WERI-Rb-1 (cell line): ENCODE data around the gene OBSCN.

Experiments
- DNase-seq: peaks from one replicate; pipeline ENCODE4 v3.0.0-alpha.2; 2020
- H3K27ac ChIP-seq: fragments of 250-450 bp; sonication (Bioruptor Pico); 2 replicates; pipeline ENCODE4 v1.5.1; 2020; ENCODE audit warnings: mild to moderate bottlenecking, moderate library complexity
- H3K27me3 ChIP-seq: fragments of 250-450 bp; sonication (Bioruptor Pico); 2 replicates; pipeline ENCODE4 v1.5.1; 2021; ENCODE audit warnings: mild to moderate bottlenecking, low read depth, moderate library complexity; ENCODE audit not compliant: insufficient read depth, severe bottlenecking
- H3K36me3 ChIP-seq: fragments of 250-450 bp; sonication (Bioruptor Pico); 2 replicates; pipeline ENCODE4 v1.5.1; 2020; ENCODE audit warnings: mild to moderate bottlenecking, moderate library complexity
- H3K4me3 ChIP-seq: 2 replicates; pipeline ENCODE4 v1.5.1; 2011; ENCODE audit warnings: low read depth, mild to moderate bottlenecking, control low read depth, low read length
- H3K9me3 ChIP-seq: fragments of 250-450 bp; sonication (Bioruptor Pico); 2 replicates; pipeline ENCODE4 v1.5.1; 2021; ENCODE audit warnings: mild to moderate bottlenecking, moderate library complexity; ENCODE audit not compliant: severe bottlenecking
- TF ChIP-seq, protein P1 (sequence below): IDR thresholded peaks from 2 replicates; pipeline ENCODE4 v1.5.1; 2011; ENCODE audit warnings: low read depth, mild to moderate bottlenecking, control low read depth, inconsistent platforms, low read length

OBSCN gene

GRCh38 chr1:228408041-228408868 lies 200.4 kb downstream of the OBSCN start:
- TF ChIP-seq, protein P1, sequence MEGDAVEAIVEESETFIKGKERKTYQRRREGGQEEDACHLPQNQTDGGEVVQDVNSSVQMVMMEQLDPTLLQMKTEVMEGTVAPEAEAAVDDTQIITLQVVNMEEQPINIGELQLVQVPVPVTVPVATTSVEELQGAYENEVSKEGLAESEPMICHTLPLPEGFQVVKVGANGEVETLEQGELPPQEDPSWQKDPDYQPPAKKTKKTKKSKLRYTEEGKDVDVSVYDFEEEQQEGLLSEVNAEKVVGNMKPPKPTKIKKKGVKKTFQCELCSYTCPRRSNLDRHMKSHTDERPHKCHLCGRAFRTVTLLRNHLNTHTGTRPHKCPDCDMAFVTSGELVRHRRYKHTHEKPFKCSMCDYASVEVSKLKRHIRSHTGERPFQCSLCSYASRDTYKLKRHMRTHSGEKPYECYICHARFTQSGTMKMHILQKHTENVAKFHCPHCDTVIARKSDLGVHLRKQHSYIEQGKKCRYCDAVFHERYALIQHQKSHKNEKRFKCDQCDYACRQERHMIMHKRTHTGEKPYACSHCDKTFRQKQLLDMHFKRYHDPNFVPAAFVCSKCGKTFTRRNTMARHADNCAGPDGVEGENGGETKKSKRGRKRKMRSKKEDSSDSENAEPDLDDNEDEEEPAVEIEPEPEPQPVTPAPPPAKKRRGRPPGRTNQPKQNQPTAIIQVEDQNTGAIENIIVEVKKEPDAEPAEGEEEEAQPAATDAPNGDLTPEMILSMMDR, result no peak
- Histone ChIP-seq H3K36me3 (no peaks in the 10 kb centered on the region), H3K27ac (no peak overlapping the region), H3K27me3 (no peaks in the 10 kb centered on the region), H3K4me3 (no peak overlapping the region), H3K9me3 (no peaks in the 10 kb centered on the region)
- no peak for DNase-seq

- no peaks in the 10 kb centered on the region for H3K36me3 ChIP-seq
- H3K27ac ChIP-seq, result no peak overlapping the region
- no peak overlapping the region for H3K4me3 ChIP-seq
- no peaks in the 10 kb centered on the region for H3K27me3 ChIP-seq
- no peak for DNase-seq
- H3K9me3 ChIP-seq, result no peaks in the 10 kb centered on the region
- TF ChIP-seq, protein P1, result no peak
Measured at GRCh38 chr1:228408869-228409805, 201.3 kb downstream of the OBSCN start.

- Histone ChIP-seq H3K9me3 (no peaks in the 10 kb centered on the region), H3K27me3 (no peaks in the 10 kb centered on the region), H3K36me3 (no peaks in the 10 kb centered on the region), H3K4me3 (no peak overlapping the region), H3K27ac (no peak overlapping the region)
- DNase-seq, result no peak
- TF ChIP-seq, protein P1, result no peak
Measured at GRCh38 chr1:228410015-228410414, 202.2 kb downstream of the OBSCN start.

DNA sequence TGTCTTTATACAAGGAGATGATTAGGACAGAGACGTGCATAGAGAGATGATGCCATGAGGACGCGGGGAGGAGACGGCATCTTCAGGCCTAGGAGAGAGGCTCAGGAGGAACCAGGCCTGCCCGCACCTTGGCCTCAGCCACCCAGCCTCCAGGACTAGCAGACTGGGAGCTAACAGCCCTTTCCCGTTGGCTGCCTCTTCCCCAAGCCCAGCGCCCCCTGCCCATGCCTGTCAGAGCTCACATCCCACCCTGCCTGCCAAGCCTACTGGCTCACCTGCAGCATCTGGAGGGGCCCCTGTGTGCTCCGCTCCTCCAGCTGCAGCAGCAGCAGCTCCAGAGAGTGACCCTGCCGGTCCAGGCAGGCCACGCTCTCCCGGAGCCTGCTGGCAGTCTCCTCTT lies 202.8 kb downstream of the OBSCN start:
- Histone ChIP-seq H3K4me3 (no peak overlapping the region), H3K9me3 (no peaks in the 10 kb centered on the region), H3K27me3 (no peaks in the 10 kb centered on the region), H3K27ac (no peak overlapping the region), H3K36me3 (no peaks in the 10 kb centered on the region)
- no peak for DNase-seq
- TF ChIP-seq, protein P1, result no peak

- Histone ChIP-seq H3K27ac (no peak overlapping the region), H3K9me3 (no peaks in the 10 kb centered on the region), H3K4me3 (no peak overlapping the region), H3K27me3 (no peaks in the 10 kb centered on the region), H3K36me3 (no peaks in the 10 kb centered on the region)
- TF ChIP-seq, protein P1, result no peak
- DNase-seq, result no peak
Measured at GRCh38 chr1:228411121-228411520, 203.3 kb downstream of the OBSCN start.
